Activated naive CD8-positive, alpha-beta T cell treated with anti-CD3 and anti-CD28 coated beads for 36 hours (primary cell): ENCODE results near the gene GPR107. TPM values are rescaled to one million over a fixed set of nuclear protein-coding genes. Genes with fewer than 3 reads are reported as not detected.

Experiments used
- DNase-seq: peaks from one replicate; pipeline ENCODE4 v3.0.0; 2021
- H3K27ac Mint-ChIP-seq: one replicate; pipeline ENCODE4 v1.8.0; 2022; ENCODE audit warnings: mild to moderate bottlenecking, moderate library complexity, mixed read lengths
- H3K27me3 Mint-ChIP-seq: one replicate; pipeline ENCODE4 v1.8.0; 2022; ENCODE audit warnings: mild to moderate bottlenecking, mixed read lengths
- H3K36me3 Mint-ChIP-seq: one replicate; pipeline ENCODE4 v1.8.0; 2021; ENCODE audit warnings: mild to moderate bottlenecking, mixed read lengths
- H3K4me1 Mint-ChIP-seq: one replicate; pipeline ENCODE4 v1.8.0; 2021; ENCODE audit warnings: mixed read lengths
- H3K4me3 Mint-ChIP-seq: one replicate; pipeline ENCODE4 v1.8.0; 2022; ENCODE audit warnings: mild to moderate bottlenecking, moderate library complexity, mixed read lengths
- H3K9me3 Mint-ChIP-seq: one replicate; pipeline ENCODE4 v1.8.0; 2022; ENCODE audit warnings: mixed read lengths
- total RNA-seq, 2 experiments: library from RNA; stranded (reverse); gene quantifications; one replicate each; pipeline ENCODE4 v1.2.3, GENCODE V29; 2021

The GPR107 gene
- total RNA-seq, 2 experiments from 2014 or later = 17.7 to 19.4 TPM

DNA sequence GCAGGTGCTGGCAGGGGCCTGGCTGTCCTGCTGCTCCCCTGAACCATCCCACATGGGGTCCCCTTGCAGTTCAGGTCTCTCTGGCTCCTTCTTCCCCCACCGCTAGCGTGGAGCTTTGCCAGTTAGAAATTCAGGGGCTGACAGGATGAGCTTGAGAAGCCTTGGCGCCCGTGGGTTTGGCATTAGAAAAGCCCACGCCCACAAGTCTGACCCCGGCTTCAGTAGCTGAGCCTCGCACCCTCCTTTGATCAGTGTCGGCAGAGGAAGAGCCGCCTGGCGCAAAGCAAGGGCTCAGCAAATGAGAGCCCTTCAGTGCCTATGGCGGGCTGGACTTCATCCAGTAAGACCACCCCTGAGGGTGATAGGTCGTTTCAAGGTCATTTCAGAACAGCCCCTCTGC lies 88.3 kb downstream of the GPR107 start:
- Mint-ChIP-seq H3K4me1 (peaks cover 56% of the 10 kb centered on the region), H3K27me3 (peaks cover 30% of the 10 kb centered on the region), H3K4me3 (no peak overlapping the region), H3K27ac (no peak overlapping the region), H3K9me3 (no peaks in the 10 kb centered on the region), H3K36me3 (peaks cover 16% of the 10 kb centered on the region)
- DNase-seq = no peak

DNA sequence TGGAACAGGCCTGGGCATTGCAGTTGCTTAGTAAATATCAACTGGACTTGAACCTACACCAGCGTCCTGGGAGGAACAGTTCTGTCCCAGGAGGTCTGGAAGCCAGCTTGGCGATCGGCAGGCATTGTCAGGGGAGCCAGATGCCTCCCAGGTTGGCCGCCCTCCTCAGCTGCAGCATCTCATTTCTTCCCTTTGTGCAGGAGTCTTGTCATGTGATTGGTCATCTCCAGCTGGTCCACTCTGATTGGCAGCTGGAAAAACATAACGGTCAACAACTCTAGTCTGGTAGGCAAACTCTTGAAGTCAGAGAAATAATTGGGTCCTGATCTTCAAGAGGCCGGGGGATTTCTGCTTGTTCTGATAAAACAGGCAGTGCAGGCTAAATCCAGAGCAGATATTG lies 88.9 kb downstream of the GPR107 start:
- Mint-ChIP-seq H3K4me3 (no peak overlapping the region), H3K4me1 (peaks cover 59% of the 10 kb centered on the region), H3K27ac (no peak overlapping the region), H3K36me3 (peaks cover 10% of the 10 kb centered on the region), H3K9me3 (no peaks in the 10 kb centered on the region), H3K27me3 (peaks cover 34% of the 10 kb centered on the region)
- DNase-seq = no peak

DNA sequence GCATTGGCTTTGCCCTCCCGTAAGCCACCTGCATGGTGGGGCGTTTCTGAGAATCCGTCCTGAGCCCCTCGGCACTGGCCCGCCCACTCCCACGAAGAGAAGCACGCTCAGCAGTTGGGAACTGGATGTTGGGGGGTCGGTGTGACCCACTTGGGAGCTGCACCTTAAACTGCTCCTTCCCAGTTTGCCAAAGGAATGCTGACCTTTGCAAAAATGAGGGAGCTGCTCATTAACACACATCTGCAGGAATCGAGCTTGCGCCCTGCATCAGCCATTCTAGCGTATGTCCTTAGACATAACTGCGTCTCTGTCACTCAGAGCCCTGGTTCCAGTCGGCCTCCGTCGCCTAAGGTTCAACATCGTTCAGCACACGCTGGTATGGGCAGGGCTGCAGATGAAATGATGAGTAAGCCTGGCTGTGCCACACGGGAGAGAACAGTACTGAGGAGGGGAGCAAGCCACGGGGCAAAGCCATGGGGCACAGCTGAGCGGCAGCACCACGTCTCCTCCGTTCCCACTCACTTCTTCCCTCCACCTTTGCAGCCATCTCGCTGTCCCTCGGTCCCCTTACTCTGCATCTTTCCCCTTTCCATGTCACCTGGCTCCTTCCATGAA lies 89.7 kb downstream of the GPR107 start:
- H3K27ac Mint-ChIP-seq = no peak overlapping the region
- no peaks in the 10 kb centered on the region for H3K9me3 Mint-ChIP-seq
- H3K36me3 Mint-ChIP-seq = peaks cover 4% of the 10 kb centered on the region
- H3K4me3 Mint-ChIP-seq = peak overlapping the region; percentile 58
- H3K4me1 Mint-ChIP-seq = peaks cover 52% of the 10 kb centered on the region
- H3K27me3 Mint-ChIP-seq = peaks cover 39% of the 10 kb centered on the region
- DNase-seq = no peak

DNA sequence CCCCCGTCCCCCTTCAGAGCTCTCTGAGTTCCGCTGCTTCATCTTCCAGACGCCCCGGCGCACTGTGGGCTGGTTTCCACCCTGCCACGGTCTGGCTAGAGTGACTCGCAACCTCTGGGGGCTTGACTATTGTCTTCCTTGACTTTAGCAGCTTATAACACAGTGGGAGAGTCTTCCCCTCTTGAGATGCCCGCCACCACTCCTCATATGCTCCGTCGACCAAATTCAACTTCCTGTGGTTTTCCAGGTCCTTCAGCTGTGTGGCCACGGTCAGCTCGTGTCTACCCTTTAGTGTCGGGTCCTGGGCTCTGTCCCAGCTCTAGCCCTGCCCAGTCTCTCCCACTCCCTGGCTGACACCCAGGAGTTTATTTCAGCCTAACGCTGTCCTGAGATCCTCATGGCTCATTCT lies 90.3 kb downstream of the GPR107 start:
- no peak for DNase-seq
- H3K27ac Mint-ChIP-seq = no peak overlapping the region
- peaks cover 46% of the 10 kb centered on the region for H3K4me1 Mint-ChIP-seq
- H3K27me3 Mint-ChIP-seq = peaks cover 39% of the 10 kb centered on the region
- H3K9me3 Mint-ChIP-seq = no peaks in the 10 kb centered on the region
- H3K4me3 Mint-ChIP-seq = peak overlapping the region; percentile 58
- no peaks in the 10 kb centered on the region for H3K36me3 Mint-ChIP-seq

DNA sequence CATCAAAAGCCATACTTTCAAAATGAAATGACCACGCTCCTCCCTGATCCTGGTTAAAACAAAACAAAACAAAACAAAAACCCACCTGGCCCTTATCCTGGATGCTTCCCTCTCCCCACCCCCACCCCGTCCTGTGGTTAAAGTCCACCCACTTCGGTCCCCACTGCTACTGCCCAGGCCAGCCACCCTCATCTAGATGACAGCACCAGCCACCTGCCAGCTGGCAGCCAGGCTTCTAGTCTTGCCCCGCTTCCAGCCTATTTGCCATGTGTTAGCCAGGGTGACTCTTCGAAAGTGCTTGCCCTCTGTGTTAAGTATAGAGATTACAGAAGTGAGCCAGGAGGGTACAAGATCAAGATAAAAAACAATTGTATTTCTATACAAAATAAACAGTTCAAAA lies 91.0 kb downstream of the GPR107 start:
- no peak overlapping the region for H3K4me3 Mint-ChIP-seq
- DNase-seq = no peak
- no peak overlapping the region for H3K27ac Mint-ChIP-seq
- peaks cover 39% of the 10 kb centered on the region for H3K27me3 Mint-ChIP-seq
- H3K9me3 Mint-ChIP-seq = no peaks in the 10 kb centered on the region
- peaks cover 39% of the 10 kb centered on the region for H3K4me1 Mint-ChIP-seq
- no peaks in the 10 kb centered on the region for H3K36me3 Mint-ChIP-seq

DNA sequence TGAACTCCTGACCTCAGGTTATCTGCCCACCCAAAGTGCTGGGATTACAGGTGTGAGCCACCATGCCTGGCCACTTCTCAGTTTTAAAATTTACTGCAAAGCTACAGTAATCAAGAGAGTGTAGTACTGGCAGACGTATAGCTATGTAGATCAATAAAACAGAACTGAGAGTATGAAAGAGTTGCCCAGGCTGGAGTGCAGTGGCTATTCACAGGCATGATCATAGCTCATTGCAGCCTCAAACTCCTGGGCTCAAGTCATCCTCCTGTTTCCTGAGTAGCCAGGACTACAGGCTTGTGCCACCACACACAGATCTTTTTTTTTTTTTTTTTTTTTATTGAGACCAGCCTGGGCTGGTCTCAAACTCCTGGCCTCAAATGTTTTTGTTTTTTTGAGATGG lies 92.0 kb downstream of the GPR107 start:
- peaks cover 39% of the 10 kb centered on the region for H3K27me3 Mint-ChIP-seq
- H3K9me3 Mint-ChIP-seq = no peaks in the 10 kb centered on the region
- no peak overlapping the region for H3K27ac Mint-ChIP-seq
- H3K4me3 Mint-ChIP-seq = no peak overlapping the region
- H3K4me1 Mint-ChIP-seq = peaks cover 29% of the 10 kb centered on the region
- H3K36me3 Mint-ChIP-seq = no peaks in the 10 kb centered on the region
- no peak for DNase-seq

DNA sequence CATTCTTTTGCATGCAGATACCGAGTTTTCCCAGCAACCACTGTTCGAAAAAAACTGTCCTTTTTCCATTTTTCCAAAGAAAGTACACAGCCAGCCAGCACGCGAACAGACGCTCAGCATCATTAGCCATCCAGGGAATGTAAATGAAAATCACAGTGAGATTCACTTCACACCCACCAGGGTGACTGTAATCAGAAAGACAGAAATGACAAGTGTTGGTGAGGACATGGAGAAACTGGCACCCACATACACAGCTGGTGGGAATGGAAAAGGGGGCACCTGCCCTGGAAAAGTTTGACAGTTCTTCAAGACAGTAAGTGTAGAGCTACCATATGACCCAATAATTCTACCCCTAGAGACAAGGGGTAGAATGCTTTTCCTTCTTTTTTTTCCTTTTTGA lies 93.5 kb downstream of the GPR107 start:
- Mint-ChIP-seq H3K4me3 (no peak overlapping the region), H3K36me3 (no peaks in the 10 kb centered on the region), H3K9me3 (no peaks in the 10 kb centered on the region), H3K27me3 (peaks cover 39% of the 10 kb centered on the region), H3K4me1 (peaks cover 20% of the 10 kb centered on the region), H3K27ac (no peak overlapping the region)
- no peak for DNase-seq

DNA sequence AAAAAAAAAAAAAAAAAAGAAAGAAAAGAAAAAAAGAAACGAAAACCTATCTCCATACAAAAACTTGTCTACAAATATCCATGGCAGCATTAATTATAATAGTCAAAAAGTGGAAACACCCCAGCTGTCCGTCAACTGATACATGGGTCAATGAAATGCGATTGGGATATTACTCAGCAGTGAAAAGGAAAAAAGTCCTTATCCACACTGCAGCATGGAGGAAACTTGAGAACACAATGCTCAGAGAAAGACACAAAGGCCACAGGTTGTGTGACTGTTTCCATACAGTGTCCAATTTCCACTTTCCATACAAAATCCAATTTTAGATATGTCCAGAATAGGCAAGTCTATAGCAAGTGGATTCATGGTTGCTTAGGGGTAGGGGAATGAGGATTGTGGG lies 94.2 kb downstream of the GPR107 start:
- Mint-ChIP-seq H3K36me3 (no peaks in the 10 kb centered on the region), H3K27me3 (peaks cover 39% of the 10 kb centered on the region), H3K27ac (no peak overlapping the region), H3K4me1 (peaks cover 15% of the 10 kb centered on the region), H3K9me3 (no peaks in the 10 kb centered on the region), H3K4me3 (no peak overlapping the region)
- no peak for DNase-seq

DNA sequence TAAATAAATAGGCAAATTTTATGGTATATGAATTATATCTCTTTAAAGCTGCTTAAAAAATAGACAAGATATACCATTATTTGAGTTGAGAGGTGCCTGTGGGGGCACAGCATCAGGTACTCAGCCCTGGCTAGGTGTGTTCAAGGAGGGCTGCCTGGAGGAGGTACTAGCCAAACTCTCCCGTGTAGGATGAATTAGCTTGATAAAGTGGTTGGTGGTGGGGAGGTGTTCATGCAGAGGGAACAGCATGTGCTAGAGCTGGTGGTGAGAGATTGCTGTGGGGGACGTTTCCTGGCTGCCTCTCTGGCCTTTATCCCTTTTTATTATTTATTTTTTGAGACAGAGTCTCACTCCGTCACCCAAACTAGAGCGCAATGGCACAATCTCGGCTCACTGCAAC lies 95.3 kb downstream of the GPR107 start:
- Mint-ChIP-seq H3K27ac (no peak overlapping the region), H3K27me3 (peaks cover 32% of the 10 kb centered on the region), H3K4me1 (peaks cover 9% of the 10 kb centered on the region), H3K4me3 (no peak overlapping the region), H3K36me3 (no peaks in the 10 kb centered on the region), H3K9me3 (no peaks in the 10 kb centered on the region)
- no peak for DNase-seq

DNA sequence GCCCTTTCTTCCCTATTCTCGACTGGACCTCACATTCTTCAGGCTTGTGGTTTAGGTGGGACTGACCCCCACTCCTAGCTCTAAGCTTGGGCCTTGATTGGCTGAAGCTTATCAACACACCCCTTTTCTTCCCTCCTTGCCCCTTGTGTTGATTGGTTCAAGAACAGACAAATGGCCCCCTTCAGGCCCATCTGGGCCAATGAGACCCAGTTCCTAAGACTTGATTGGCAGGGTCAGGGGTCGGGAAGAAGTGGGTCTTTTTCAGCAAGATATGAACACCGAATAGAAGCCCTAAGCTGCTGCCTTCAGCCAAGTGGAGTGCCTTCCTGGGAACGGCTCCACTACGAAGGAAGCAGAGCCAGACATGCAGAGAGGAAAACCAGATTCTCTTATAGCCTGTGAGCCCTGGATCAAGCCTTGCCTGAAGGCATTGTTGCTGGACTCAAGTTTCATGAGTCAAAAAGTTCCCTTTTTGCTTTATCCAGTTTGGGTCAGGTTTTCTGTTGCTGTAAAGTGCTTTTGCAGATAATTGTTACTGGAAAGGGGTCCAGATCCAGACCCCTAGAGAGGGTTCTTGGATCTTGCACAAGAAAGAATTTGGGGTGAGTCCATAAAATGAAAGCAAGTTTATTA lies 96.1 kb downstream of the GPR107 start:
- Mint-ChIP-seq H3K4me1 (peaks cover 4% of the 10 kb centered on the region), H3K27ac (no peak overlapping the region), H3K36me3 (no peaks in the 10 kb centered on the region), H3K4me3 (no peak overlapping the region), H3K9me3 (no peaks in the 10 kb centered on the region), H3K27me3 (peaks cover 26% of the 10 kb centered on the region)
- no peak for DNase-seq

DNA sequence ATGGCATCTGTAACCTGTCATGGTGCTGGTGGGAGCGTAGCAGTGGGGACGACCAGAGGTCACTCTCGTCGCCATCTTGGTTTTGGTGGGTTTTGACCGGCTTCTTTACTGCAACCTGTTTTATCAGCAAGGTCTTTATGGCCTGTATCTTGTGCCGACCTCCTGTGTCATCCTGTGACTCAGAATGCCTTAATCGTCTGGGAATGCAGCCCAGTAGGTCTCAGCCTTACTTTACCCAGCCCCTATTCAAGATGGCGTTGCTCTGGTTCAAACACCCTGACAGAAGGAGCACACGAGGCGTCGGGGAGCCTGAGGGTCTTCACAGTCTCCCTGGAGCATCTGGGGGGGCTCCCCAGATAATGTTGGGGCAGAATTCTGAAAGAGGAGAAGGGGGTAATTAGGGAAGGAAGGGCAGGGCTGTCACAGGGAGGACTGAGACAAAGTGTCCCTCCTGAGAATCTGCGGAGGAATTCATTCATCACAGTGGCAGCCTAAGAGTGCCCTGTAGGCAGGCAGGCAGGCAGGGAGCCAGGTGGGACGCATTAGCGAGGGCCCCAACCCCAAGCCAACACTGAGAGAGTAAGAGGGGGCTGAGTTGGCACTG lies 97.2 kb downstream of the GPR107 start:
- Mint-ChIP-seq H3K4me3 (no peak overlapping the region), H3K9me3 (no peaks in the 10 kb centered on the region), H3K27me3 (peaks cover 18% of the 10 kb centered on the region), H3K36me3 (no peaks in the 10 kb centered on the region), H3K4me1 (peaks cover 3% of the 10 kb centered on the region), H3K27ac (no peak overlapping the region)
- no peak for DNase-seq

DNA sequence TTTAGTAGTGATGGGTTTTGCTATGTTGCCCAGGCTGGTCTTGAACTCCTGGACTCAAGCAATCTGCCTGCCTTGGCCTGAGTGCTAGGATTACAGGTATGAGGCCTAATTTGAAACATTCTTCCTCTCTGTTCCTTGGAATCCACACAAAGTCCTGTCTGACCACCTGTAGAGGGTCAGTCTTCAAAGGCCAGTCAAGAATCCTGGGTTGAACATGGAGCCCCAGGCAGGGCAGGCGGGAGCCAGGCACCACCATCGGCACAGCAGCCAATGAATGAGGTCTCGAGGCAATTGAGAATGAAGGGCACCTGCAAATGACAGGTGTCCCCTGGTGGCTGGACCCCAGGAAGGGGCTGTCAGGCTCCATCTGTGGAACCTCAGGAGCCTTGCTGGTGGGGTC lies 101.1 kb downstream of the GPR107 start:
- H3K9me3 Mint-ChIP-seq = no peaks in the 10 kb centered on the region
- no peaks in the 10 kb centered on the region for H3K4me1 Mint-ChIP-seq
- DNase-seq = no peak
- no peaks in the 10 kb centered on the region for H3K27me3 Mint-ChIP-seq
- H3K36me3 Mint-ChIP-seq = no peaks in the 10 kb centered on the region
- no peak overlapping the region for H3K27ac Mint-ChIP-seq
- H3K4me3 Mint-ChIP-seq = no peak overlapping the region

DNA sequence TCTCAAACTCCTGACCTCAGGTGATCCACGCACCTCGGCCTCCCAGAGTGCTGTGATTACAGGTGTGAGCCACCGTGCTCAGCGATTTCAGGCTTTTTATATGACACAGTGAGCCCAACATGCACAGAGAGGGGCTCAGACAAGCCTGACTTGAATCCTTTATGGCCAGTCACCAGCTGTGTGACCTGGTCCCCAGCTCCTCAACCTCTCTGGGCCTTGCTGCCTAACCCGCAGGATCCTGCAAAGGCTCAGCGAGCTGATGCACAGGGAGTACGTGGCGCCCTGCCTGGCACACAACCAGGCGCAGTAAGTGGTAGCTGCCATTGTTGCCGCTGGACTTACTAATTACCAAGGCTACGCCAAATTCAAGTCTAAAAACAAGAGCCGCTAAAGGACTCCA lies 101.9 kb downstream of the GPR107 start:
- H3K9me3 Mint-ChIP-seq = no peaks in the 10 kb centered on the region
- H3K4me1 Mint-ChIP-seq = no peaks in the 10 kb centered on the region
- DNase-seq = no peak
- no peak overlapping the region for H3K4me3 Mint-ChIP-seq
- no peak overlapping the region for H3K27ac Mint-ChIP-seq
- no peaks in the 10 kb centered on the region for H3K27me3 Mint-ChIP-seq
- no peaks in the 10 kb centered on the region for H3K36me3 Mint-ChIP-seq

DNA sequence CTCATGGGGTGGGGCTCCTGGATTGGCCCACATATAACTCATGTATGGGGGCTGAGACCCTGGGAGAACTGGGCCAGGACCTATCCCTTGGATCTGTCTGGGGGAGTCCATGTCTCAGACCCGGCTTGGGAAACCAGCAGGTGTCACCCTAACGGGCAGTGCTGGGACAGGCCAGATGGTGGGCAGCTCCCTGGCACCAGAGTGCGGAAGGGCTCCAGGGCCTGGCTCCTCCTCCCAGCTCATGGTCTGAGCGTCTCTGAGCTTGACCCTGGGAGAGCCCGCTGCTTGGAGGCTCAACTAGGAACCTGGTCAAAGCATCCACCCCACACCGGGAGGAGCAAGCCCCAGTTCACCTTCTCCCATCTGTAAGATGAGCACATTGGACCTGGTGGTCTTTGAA lies 103.0 kb downstream of the GPR107 start:
- Mint-ChIP-seq H3K36me3 (no peaks in the 10 kb centered on the region), H3K4me1 (no peaks in the 10 kb centered on the region), H3K4me3 (no peak overlapping the region), H3K27me3 (no peaks in the 10 kb centered on the region), H3K9me3 (no peaks in the 10 kb centered on the region), H3K27ac (no peak overlapping the region)
- DNase-seq = no peak

DNA sequence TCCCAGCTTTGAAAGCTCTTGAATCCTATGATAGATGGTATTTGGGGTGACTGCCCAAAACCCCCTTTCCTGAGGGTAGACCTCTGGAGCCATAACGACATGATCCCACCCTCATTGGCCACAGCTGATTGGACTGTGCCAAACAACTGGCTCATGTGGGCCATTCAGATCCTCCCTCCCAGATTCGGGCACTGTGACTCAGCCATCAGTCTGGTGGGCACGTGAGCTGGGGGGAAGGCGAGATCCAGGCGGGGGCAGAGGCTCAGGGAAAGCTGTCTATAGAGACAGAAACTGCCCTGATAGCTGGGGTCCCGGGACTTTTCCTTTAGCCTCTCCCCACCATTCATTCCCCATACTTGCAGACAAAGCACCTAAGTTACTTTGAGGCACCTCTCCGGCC lies 103.4 kb downstream of the GPR107 start:
- DNase-seq = no peak
- Mint-ChIP-seq H3K27me3 (no peaks in the 10 kb centered on the region), H3K4me1 (no peaks in the 10 kb centered on the region), H3K4me3 (no peak overlapping the region), H3K27ac (no peak overlapping the region), H3K36me3 (no peaks in the 10 kb centered on the region), H3K9me3 (no peaks in the 10 kb centered on the region)

DNA sequence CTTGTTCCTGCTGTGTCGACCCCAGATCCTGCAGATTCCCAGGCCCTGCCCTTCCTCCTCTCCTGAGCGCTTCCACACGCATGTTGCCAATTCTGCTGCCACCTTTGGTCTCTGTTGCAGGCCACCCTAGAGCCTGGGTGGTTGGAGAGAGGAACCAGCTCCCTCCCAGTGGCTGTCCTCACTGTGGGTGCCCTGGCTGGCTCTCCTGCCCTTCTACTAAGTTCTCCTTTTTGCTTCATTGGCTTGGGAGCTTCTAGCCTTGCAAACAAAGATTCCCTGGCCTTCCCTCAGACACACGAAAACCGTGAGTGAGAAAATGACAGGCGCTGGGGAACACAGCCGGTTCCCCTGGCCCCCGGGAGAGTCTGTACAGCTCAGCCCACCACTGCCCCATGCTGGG lies 104.3 kb downstream of the GPR107 start:
- no peak overlapping the region for H3K4me3 Mint-ChIP-seq
- no peaks in the 10 kb centered on the region for H3K27me3 Mint-ChIP-seq
- H3K27ac Mint-ChIP-seq = no peak overlapping the region
- H3K4me1 Mint-ChIP-seq = no peaks in the 10 kb centered on the region
- H3K9me3 Mint-ChIP-seq = no peaks in the 10 kb centered on the region
- no peak for DNase-seq
- H3K36me3 Mint-ChIP-seq = no peaks in the 10 kb centered on the region
